NCI-H2227 treated with DMSO at 0.1 percent for 48 hours (cell line): ENCODE measurements around the gene SMPD3.

Experiments
- DNase-seq: peaks from one replicate; lab custom pipeline; 2025; lab: John Stamatoyannopoulos, UW

SMPD3 gene

GRCh38 chr16:68403704-68404103 is 44.6 kb downstream of the SMPD3 start:
- DNase-seq: no peak

- DNase-seq: no peak
Measured at GRCh38 chr16:68403177-68403576, 45.1 kb downstream of the SMPD3 start.

- no peak for DNase-seq
Measured at GRCh38 chr16:68402748-68403040, 45.6 kb downstream of the SMPD3 start.

GRCh38 chr16:68401871-68402747 is 46.2 kb downstream of the SMPD3 start:
- no peak for DNase-seq

GRCh38 chr16:68400924-68401460 is 47.3 kb downstream of the SMPD3 start:
- DNase-seq: no peak

- DNase-seq: no peak
Measured at GRCh38 chr16:68400083-68400923, 48.0 kb downstream of the SMPD3 start.

- no peak for DNase-seq
Measured at GRCh38 chr16:68399456-68399855, 48.9 kb downstream of the SMPD3 start.

- DNase-seq: no peak
Measured at GRCh38 chr16:68397710-68398201, 50.6 kb downstream of the SMPD3 start.

- DNase-seq: no peak
Measured at GRCh38 chr16:68396481-68396880, 51.8 kb downstream of the SMPD3 start.

- DNase-seq: no peak
Measured at GRCh38 chr16:68395815-68396214, 52.5 kb downstream of the SMPD3 start.

- DNase-seq: no peak
Measured at GRCh38 chr16:68395167-68395786, 53.0 kb downstream of the SMPD3 start.

GRCh38 chr16:68393333-68393732 is 55.0 kb downstream of the SMPD3 start:
- DNase-seq: no peak

GRCh38 chr16:68389750-68390371 is 58.4 kb downstream of the SMPD3 start:
- DNase-seq: no peak

- no peak for DNase-seq
Measured at GRCh38 chr16:68389006-68389405, 59.3 kb downstream of the SMPD3 start.

GRCh38 chr16:68388124-68388523 is 60.2 kb downstream of the SMPD3 start:
- DNase-seq: no peak

- no peak for DNase-seq
Measured at GRCh38 chr16:68387301-68387700, 61.0 kb downstream of the SMPD3 start.

GRCh38 chr16:68386628-68387027 is 61.7 kb downstream of the SMPD3 start:
- DNase-seq: no peak

GRCh38 chr16:68385371-68385770 is 62.9 kb downstream of the SMPD3 start:
- DNase-seq: no peak

- DNase-seq: peak; percentile 6
Measured at GRCh38 chr16:68384288-68385161, 63.8 kb downstream of the SMPD3 start.

GRCh38 chr16:68383858-68384257 is 64.5 kb downstream of the SMPD3 start:
- DNase-seq: no peak

GRCh38 chr16:68382296-68382718 is 66.0 kb downstream of the SMPD3 start:
- DNase-seq: no peak
